GM20431 (cell line): ENCODE results near the gene PTGFRN.

Source experiments
- in situ Hi-C: fragments of 300-500 bp; cut with MseI, MboI; formaldehyde crosslinking; loops from one replicate; pipeline ENCODE4 v1.15.0; 2020; ENCODE audit warnings: low sequenced_read_pairs; ENCODE audit not compliant: unreplicated experiment

Gene PTGFRN

GRCh38 chr1:116886291-116886878, 23.3 kb upstream of the PTGFRN start:
- in situ Hi-C loops: no loop called here

DNA sequence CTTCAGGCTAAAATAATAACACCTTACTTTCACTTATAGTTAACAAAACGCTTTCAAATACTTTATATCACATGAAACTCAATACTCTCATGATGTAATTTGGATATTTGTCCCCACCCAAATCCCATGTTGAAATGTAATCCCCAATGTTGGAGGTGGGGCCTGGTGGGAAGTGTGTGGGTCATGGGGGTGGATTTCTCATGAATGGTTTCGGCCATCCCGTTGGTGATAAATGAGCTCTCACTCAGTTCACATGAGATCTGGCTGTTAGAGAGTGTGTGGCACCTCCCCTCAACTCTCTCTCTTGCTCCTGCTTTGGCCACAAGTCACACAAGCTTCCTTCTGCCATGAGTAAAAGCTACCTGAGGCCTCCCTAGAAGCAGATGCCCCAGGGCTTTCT, 22.5 kb upstream of the PTGFRN start:
- in situ Hi-C loops: no loop called here

GRCh38 chr1:116889380-116889779, 20.3 kb upstream of the PTGFRN start:
- in situ Hi-C loops: no loop called here

DNA sequence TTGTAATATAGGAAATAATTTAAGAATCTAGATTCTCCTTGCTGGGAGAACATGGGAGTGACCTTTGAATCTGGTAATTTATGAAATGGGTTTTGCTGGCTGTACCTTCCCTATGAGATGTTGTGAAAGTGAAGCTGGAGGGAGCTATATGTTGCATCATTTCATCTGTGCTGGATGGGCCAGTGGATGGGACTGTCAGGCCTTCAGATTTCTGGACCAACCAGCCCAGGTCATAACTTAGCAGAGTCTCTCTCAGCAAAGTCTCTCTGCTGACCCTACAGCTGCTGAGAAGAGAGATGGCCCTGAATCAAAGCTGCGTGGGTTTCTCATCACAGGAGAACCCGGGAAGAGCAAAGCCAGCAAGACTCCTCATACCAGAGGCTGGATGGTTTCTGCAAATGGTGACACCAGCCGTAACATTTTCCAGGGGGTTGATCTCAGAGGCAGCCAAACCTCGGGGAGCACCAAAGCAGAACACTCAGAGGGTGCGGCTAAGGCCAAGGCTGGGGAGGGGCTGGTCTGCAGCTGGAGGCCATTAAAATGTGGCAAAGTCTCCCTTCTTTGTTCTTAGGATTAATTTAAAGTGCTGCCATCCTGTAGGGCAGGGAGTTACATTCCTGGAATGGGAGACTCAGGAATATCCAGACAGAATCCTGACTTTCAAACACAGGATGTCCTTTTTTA, 18.2 kb upstream of the PTGFRN start:
- in situ Hi-C loops: no loop called here

DNA sequence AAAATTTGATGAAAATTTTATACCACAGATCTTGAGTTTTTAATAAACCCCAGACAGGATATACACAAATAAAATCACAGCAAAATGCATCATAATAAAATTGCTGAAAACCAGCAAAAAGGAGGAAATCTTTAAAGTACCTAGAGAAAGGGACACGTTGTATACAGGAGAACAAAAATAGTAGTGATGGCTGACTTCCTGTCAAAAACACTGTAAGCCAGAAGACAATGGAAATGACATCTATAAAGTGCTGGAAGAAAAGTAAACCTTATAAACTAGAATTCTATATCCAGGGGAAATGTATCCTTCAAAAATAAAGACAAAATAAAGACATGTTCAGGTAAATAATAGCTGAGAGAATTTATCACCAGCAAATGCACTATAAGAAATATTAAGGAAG, 14.6 kb upstream of the PTGFRN start:
- in situ Hi-C loops: no loop called here

DNA sequence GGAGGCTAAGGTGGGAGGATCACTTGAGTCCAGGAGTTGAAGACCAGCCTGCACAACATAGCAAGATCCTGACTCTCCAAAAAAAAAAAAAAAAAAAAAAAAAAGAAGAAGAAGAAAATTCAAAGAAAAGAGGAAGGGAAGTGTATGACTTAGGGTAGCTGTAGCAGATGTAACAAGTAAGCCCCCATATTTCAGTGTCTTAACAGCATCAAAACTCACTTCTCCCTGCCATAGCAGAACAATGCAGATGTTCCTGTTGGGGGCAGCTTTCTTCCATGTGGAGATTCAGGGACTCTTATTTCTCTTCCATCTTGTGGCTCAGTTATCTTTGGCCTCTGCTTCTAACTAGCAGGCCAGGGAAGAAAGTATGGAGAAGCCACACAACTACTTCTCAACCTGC, 10.2 kb upstream of the PTGFRN start:
- in situ Hi-C loops: no loop called here

- in situ Hi-C loops: no loop called here
Measured at GRCh38 chr1:116900471-116901365, 9.0 kb upstream of the PTGFRN start.

DNA sequence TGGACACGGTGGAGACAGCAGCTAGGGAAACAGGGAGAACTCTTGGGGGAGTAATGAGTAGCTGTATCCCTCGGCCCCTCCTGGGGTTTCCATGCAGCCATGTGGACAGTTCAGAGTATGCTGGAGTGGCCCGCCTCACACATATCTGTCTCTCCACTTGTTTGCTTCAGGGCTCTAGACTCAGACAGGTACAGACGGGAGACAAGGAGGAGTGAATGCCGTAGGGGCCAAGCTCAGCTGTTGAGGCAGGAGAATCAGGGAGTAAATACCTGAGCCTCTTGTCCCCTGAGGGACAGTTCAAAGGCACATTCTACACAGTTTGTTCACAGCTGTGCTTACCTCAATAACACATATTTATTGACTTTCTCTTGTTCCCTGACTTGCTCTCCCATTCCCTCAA, 7.7 kb upstream of the PTGFRN start:
- in situ Hi-C loops: no loop called here

- in situ Hi-C loops: no loop called here
Measured at GRCh38 chr1:116902723-116903383, 6.9 kb upstream of the PTGFRN start.

GRCh38 chr1:116904791-116905320, 4.9 kb upstream of the PTGFRN start:
- in situ Hi-C loops: no loop called here

GRCh38 chr1:116906812-116907211, 2.9 kb upstream of the PTGFRN start:
- in situ Hi-C loops: no loop called here

- in situ Hi-C loops: no loop called here
Measured at GRCh38 chr1:116907351-116907750, 2.4 kb upstream of the PTGFRN start.

DNA sequence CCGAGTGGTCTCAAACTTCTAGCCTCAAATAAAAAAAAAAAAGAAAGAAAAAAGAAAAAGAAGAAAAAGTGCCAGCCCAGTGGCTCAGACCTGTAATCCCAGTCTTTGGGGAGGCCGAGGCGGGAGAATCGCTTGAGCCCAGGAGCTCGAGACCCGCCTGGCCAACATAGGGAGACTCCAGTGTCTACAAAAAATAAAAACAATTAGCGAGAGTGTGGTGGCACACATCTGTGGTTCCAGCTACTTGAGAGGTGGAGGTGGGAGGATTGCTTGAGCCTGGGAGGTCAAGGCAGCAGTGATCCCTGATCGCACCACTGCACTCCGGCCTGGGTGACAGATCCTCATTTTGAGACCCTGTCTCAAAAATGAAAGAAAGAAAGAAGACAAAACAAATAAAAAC, 1.4 kb upstream of the PTGFRN start:
- in situ Hi-C loops: no loop called here

DNA sequence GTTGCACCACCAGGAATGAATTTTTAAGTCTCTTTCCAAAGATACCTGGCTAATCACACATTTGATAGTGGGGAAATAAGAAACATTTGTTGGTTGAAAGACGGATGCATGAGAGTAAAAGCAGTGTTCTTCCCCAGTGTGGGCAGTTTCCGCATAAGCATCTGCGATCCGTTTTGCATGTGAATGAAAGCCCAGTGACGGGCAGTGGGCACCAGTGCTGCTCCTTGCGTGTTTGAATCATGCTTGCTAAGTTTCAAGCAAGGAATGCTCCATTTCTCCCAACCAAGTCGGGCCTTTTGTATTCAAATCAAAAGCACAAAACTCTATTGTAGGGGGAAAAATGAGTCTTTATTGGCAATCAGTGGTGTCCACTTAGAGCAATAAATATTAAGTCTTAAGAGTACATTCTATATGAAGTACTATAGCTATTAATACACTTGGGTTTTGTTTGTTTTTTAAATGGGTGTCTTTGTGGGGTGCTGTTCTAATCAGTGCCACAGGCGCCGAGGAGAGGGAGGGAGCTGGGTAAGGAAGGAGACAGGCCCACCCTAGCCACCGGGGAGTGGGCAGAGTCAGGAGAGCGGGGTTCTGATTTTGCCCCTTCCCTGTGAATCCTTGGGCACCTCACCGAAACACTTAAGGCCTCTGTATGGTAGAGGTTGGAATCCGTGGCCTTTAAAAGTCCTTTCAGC, 750 bp upstream of the PTGFRN start:
- in situ Hi-C loops: no loop called here

DNA sequence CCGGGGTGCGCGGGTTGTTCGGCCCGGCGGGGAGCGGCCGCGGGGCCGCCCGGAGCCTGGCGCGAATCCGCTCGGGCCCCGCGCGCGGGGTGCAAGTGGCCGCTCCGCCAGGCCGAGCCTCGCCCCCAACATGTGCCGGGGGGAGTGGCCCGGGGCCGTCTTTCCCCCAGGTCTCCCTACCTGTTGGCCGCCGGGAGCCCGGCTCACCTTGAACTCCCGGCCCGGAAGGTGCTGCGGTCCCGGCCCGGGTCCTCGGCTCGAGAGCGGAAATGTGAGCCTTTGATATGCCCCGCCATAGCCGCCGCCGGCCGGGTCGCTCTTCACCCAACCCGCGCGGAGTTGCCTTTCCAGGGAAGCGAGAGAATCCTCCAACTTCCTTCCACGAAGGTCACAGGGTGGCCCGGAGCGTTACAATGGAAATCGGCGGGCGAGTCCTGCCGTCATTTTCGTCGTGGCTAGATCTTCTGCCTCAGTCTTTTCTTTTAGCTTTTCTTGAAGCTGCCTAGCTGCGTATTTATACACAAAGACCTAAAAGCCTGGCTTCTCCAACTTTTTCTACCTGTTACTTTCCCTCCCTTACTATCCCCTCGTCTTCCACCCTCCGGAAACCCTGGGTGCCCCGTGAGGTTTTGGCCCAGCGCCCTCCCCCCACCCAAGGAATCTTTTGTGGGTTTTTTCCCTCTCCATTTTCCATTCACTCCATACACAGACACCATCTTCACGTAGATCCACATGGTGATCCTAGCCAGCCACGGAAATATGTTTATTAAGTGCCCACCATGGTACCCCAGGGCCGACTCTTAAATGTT, 867 bp downstream of the PTGFRN start:
- in situ Hi-C loops: no loop called here

DNA sequence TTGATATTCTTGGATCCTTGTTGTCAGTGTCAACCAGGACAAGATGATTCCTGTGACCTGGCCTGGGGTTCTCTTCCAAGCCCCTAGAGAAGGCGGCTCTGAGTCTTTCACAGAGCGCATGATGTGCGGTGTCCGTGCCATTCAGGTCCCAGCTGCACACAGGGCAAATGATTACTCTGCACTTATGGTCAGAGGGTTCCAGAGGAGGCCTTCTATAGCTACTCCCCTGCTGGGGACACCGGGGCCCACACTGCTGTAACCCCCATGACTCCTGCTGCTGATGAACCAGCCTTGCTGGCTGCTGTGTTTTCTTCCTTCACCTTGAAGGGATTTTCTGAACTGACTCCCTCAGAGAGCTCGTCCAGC, 1.5 kb downstream of the PTGFRN start:
- in situ Hi-C loops: no loop called here

GRCh38 chr1:116911779-116912469, 2.2 kb downstream of the PTGFRN start:
- in situ Hi-C loops: no loop called here

DNA sequence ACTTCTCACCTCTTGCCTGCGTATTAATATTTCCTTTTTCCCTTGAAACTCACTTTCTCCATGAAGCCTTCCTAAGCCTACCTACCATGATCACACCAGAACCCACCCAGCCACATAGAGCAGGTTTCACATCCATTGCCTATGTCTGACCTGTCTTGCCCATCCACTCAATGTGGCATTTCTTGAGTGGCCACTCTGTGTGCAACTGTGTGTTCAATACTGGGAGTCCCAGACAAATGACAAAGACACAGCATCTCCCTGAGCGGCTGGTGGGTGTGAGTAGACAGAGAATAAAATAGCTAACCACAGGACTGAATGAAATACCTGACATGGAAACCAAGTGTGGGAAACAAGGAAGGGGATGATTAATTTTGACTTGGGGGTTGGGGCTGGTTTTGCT, 3.1 kb downstream of the PTGFRN start:
- in situ Hi-C loops: no loop called here

GRCh38 chr1:116913941-116914340, 4.2 kb downstream of the PTGFRN start:
- in situ Hi-C loops: no loop called here
